HCT116 (cell line): Measurements from ENCODE around the gene S100G.
A peak's percentile ranks its signal among the peaks of the same experiment; 100 is the strongest.

Experiments
- ATF3 ChIP-seq: IDR thresholded peaks from 2 replicates; pipeline ENCODE4 v1.6.1; 2012
- CBX3 ChIP-seq: IDR thresholded peaks from 2 replicates; pipeline ENCODE4 v1.6.1; 2012; ENCODE audit warnings: low read depth
- CTCF ChIP-seq, 3 experiments: fragments of 200-600 bp in 1 of 3; sonication (generic) in 1 of 3; IDR thresholded peaks in 2 of 3; conservative IDR thresholded peaks in 1 of 3; 2 replicates each; pipeline ENCODE4 v1.5.1; 2012 to 2017; ENCODE audit warnings: low read depth in 2 of 3, low read length in 2 of 3, antibody characterized with exemption in 1 of 3, borderline replicate concordance in 1 of 3, control low read depth in 1 of 3, mild to moderate bottlenecking in 1 of 3, mixed read lengths in 1 of 3, mixed run types in 1 of 3, moderate library complexity in 1 of 3; ENCODE audit not compliant: insufficient read depth in 1 of 3
- EZH2 ChIP-seq: fragments of 200-600 bp; sonication (generic); IDR thresholded peaks from 2 replicates; pipeline ENCODE4 v1.6.1; 2017; ENCODE audit warnings: antibody characterized with exemption, mixed run types
- EZH2phosphoT487 ChIP-seq: fragments of 200-600 bp; IDR thresholded peaks from 2 replicates; pipeline ENCODE4 v1.6.1; 2018; ENCODE audit warnings: antibody characterized with exemption, borderline replicate concordance
- POLR2A ChIP-seq: IDR thresholded peaks from 2 replicates; pipeline ENCODE4 v1.7.0; 2011; ENCODE audit warnings: borderline replicate concordance; ENCODE audit not compliant: insufficient read depth, insufficient read length; ENCODE audit errors: extremely low read depth
- POLR2AphosphoS5 ChIP-seq: IDR thresholded peaks from 2 replicates; pipeline ENCODE4 v1.6.1; 2011; ENCODE audit warnings: mild to moderate bottlenecking, low read depth, low read length, moderate library complexity
- RAD21 ChIP-seq: IDR thresholded peaks from 2 replicates; pipeline ENCODE4 v1.6.1; 2012; ENCODE audit warnings: low read depth, mild to moderate bottlenecking
- ZFX ChIP-seq: fragments of 450-650 bp; IDR thresholded peaks from 2 replicates; pipeline ENCODE4 v1.6.1; 2017
- ZNF274 ChIP-seq: fragments of 200-500 bp; sonication (Bioruptor generic); IDR thresholded peaks from 2 replicates; pipeline ENCODE4 v1.6.1; 2014; ENCODE audit warnings: mild to moderate bottlenecking, low read depth, low read length, inconsistent platforms

- no peak for TF ChIP-seq CBX3
- TF ChIP-seq POLR2A: no peak
- no peak for TF ChIP-seq ATF3
- TF ChIP-seq CTCF (IDR thresholded peaks at IDR 0.05 in 2 of 3, conservative IDR thresholded peaks at IDR 0.05 in 1 of 3; ENCODE audit: borderline replicate concordance in 1 of 3, insufficient read depth in 1 of 3, low read depth in 2 of 3, low read length in 2 of 3): peak in 2 of 3 experiments; percentile 18 to 22; a peak in 2 of 6 replicates
- TF ChIP-seq RAD21: peak; percentile 64
- no peak for TF ChIP-seq ZNF274
- TF ChIP-seq EZH2: no peak
- no peak for TF ChIP-seq ZFX
- no peak for TF ChIP-seq EZH2phosphoT487
- TF ChIP-seq POLR2AphosphoS5: no peak
Observed at GRCh38 chrX:16671005-16671404, 21.0 kb downstream of the S100G start.
